Inferior parietal cortex (tissue), 1 donor: ENCODE data around the gene NPR1.
"Not testable (repeated sequence)": the region's sequence is repeated elsewhere in the genome, so short reads cannot be mapped to it uniquely, and the experiment has no call there.

Experiments
- DNase-seq: peaks from one replicate; pipeline ENCODE4 v3.0.0-alpha.2; 2016; ENCODE audit errors: extremely low spot score

Gene NPR1

GRCh38 chr1:153679337-153680119 is 1.0 kb downstream of the NPR1 start:
- no peak for DNase-seq

- no peak for DNase-seq
Observed at GRCh38 chr1:153680120-153680403, 1.6 kb downstream of the NPR1 start.

GRCh38 chr1:153682730-153683129 is 4.2 kb downstream of the NPR1 start:
- DNase-seq: no peak

- no peak for DNase-seq
Observed at GRCh38 chr1:153683854-153684253, 5.4 kb downstream of the NPR1 start.

- DNase-seq: no peak
Observed at GRCh38 chr1:153684892-153685291, 6.4 kb downstream of the NPR1 start.

- no peak for DNase-seq
Observed at GRCh38 chr1:153685544-153686340, 7.3 kb downstream of the NPR1 start.

- no peak for DNase-seq
Observed at GRCh38 chr1:153687346-153688125, 9.0 kb downstream of the NPR1 start.

- DNase-seq: no peak
Observed at GRCh38 chr1:153688276-153688675, 9.8 kb downstream of the NPR1 start.

GRCh38 chr1:153688736-153689328 is 10.3 kb downstream of the NPR1 start:
- no peak for DNase-seq

- DNase-seq: no peak
Observed at GRCh38 chr1:153693466-153693865, 15.0 kb downstream of the NPR1 start.

GRCh38 chr1:153696741-153697140 is 18.3 kb downstream of the NPR1 start:
- no peak for DNase-seq

GRCh38 chr1:153697191-153698019 is 18.9 kb downstream of the NPR1 start:
- no peak for DNase-seq

- DNase-seq: no peak
Observed at GRCh38 chr1:153698020-153698922, 19.8 kb downstream of the NPR1 start.

- no peak for DNase-seq
Observed at GRCh38 chr1:153698923-153699714, 20.6 kb downstream of the NPR1 start.

GRCh38 chr1:153699768-153700167 is 21.3 kb downstream of the NPR1 start:
- no peak for DNase-seq

GRCh38 chr1:153705484-153705883 is 27.0 kb downstream of the NPR1 start:
- no peak for DNase-seq

- DNase-seq: no peak
Observed at GRCh38 chr1:153711026-153711425, 32.5 kb downstream of the NPR1 start.

GRCh38 chr1:153716211-153716610 is 37.7 kb downstream of the NPR1 start:
- DNase-seq: not testable (repeated sequence)

GRCh38 chr1:153717330-153717729 is 38.8 kb downstream of the NPR1 start:
- no peak for DNase-seq
